SKM-1 treated with dmso at 0.1 percent for 144 hours (cell line): ENCODE measurements around the gene NOX5.

Experiments used
- DNase-seq: peaks from one replicate; lab custom pipeline; 2025; ENCODE audit not compliant: unreplicated experiment; lab: John Stamatoyannopoulos, UW

Gene NOX5

GRCh38 chr15:68990992-68991500 is 23.4 kb upstream of the NOX5 start:
- DNase-seq: no peak

GRCh38 chr15:68991723-68992122 is 22.8 kb upstream of the NOX5 start:
- no peak for DNase-seq

- no peak for DNase-seq
Observed at GRCh38 chr15:68992696-68993095, 21.8 kb upstream of the NOX5 start.

GRCh38 chr15:68993276-68993675 is 21.2 kb upstream of the NOX5 start:
- DNase-seq: no peak

GRCh38 chr15:68994149-68994548 is 20.3 kb upstream of the NOX5 start:
- DNase-seq: no peak

GRCh38 chr15:68994981-68995761 is 19.3 kb upstream of the NOX5 start:
- DNase-seq: no peak

- DNase-seq: no peak
Observed at GRCh38 chr15:68997050-68997449, 17.4 kb upstream of the NOX5 start.

- no peak for DNase-seq
Observed at GRCh38 chr15:68997930-68998777, 16.3 kb upstream of the NOX5 start.

GRCh38 chr15:68999091-68999490 is 15.4 kb upstream of the NOX5 start:
- no peak for DNase-seq

GRCh38 chr15:69000091-69000490 is 14.4 kb upstream of the NOX5 start:
- no peak for DNase-seq

- no peak for DNase-seq
Observed at GRCh38 chr15:69000725-69001503, 13.6 kb upstream of the NOX5 start.

GRCh38 chr15:69002783-69003182 is 11.7 kb upstream of the NOX5 start:
- DNase-seq: no peak

- no peak for DNase-seq
Observed at GRCh38 chr15:69004011-69004410, 10.5 kb upstream of the NOX5 start.

- DNase-seq: no peak
Observed at GRCh38 chr15:69008056-69008455, 6.4 kb upstream of the NOX5 start.

- DNase-seq: no peak
Observed at GRCh38 chr15:69009341-69009740, 5.2 kb upstream of the NOX5 start.

- DNase-seq: no peak
Observed at GRCh38 chr15:69011641-69012040, 2.9 kb upstream of the NOX5 start.

GRCh38 chr15:69012761-69013364 is 1.6 kb upstream of the NOX5 start:
- DNase-seq: no peak

- no peak for DNase-seq
Observed at GRCh38 chr15:69013726-69014406, 629 bp upstream of the NOX5 start.

- no peak for DNase-seq
Observed at GRCh38 chr15:69015591-69015990, 1.1 kb downstream of the NOX5 start.

- no peak for DNase-seq
Observed at GRCh38 chr15:69016021-69016595, 1.6 kb downstream of the NOX5 start.
